ENCODE measurements around the gene IGSF11. TPM values are rescaled to one million over a fixed set of nuclear protein-coding genes. Genes with fewer than 3 reads are reported as not detected.
"Not testable (repeated sequence)": the region's sequence is repeated elsewhere in the genome, so short reads cannot be mapped to it uniquely, and the experiment has no call there.

IGSF11 gene
- total RNA-seq, 2 experiments from 2014 or later: 1.2 to 2.0 TPM

DNA sequence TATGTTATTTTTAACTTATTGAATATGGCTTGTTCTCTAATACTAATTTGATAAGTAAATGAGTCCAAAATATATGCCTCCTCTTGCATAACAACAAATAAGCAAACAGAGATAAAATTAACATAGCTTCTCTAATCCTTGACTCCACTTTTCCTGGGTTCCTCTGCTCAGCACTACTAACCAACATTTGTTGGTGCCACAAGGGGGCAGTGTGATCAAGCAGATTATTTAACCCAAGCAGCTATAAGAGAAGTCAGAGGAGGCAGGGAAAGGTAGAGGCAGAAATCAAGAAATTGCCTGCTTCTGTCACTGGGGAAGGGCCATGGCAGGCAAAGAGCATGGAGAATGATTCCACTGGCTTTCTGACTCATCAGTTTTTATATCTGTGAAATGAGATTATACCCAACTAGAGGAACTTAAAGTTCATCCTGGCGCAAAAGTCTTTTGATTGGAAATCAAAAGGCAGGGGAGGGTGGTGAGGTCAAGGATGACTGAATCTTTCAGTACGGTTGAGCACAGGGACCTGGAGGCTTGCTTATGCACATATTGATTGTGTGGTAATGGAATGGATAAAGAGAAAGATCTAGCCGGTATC lies 152.2 kb downstream of the IGSF11 start:
- no peaks in the 10 kb centered on the region for H3K36me3 Mint-ChIP-seq (ENCODE audit: low read depth)
- no peaks in the 10 kb centered on the region for H3K9me3 Mint-ChIP-seq
- peak; percentile 78 for DNase-seq
- POLR2A ChIA-PET: no interaction called here
- peaks cover 10% of the 10 kb centered on the region for H3K27me3 Mint-ChIP-seq
- CTCF ChIA-PET: interaction anchor here (0.6 to 5.3 kb wide), 7 partner anchors 84 to 799 kb away, joined by 3 to 59 read pairs (median 4); partner anchors contain the start of genes B4GALT4 and IGSF11
- H3K27ac Mint-ChIP-seq: no peak overlapping the region
- no peak overlapping the region for H3K4me3 Mint-ChIP-seq
- H3K4me1 Mint-ChIP-seq: peaks cover 11% of the 10 kb centered on the region

GRCh38 chr3:118868051-118868450 lies 166.6 kb downstream of the IGSF11 start:
- H3K36me3 Mint-ChIP-seq (ENCODE audit: low read depth): peaks cover 3% of the 10 kb centered on the region
- H3K27me3 Mint-ChIP-seq: peaks cover 17% of the 10 kb centered on the region
- no peaks in the 10 kb centered on the region for H3K4me1 Mint-ChIP-seq
- no peak for DNase-seq
- peaks cover 13% of the 10 kb centered on the region for H3K9me3 Mint-ChIP-seq
- H3K4me3 Mint-ChIP-seq: no peak overlapping the region
- H3K27ac Mint-ChIP-seq: no peak overlapping the region
- CTCF ChIA-PET: no interaction called here
- POLR2A ChIA-PET: no interaction called here

DNA sequence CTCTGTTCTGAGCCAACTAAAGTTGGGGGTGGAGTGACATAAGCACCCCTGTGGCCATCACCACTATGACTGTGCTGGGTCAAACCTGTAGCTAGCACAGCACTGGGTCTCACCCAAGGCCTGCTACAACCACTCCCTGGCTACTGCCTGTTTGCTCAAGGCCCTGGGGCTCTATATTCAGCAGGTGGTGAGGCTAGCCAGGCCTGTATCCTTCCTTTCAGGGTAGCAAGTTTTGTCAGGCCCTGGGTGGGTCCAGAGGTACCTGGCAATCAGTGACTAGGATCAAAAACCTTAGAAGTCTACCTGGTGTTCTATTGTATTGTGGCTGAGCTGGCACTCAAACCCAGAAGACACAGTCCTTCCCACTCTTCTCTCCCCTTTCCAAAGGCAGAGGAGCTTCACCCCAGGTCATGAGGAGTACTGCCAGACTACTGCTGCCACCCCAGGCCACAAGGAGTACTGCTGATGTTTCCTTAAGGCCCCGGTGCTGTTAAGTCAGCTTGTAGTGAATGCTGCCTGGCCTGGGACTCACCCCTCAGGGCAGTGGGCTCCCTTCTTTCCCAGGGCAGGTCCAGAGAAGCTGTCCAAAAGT lies 170.8 kb downstream of the IGSF11 start:
- CTCF ChIA-PET: interaction anchor here (1.1 kb wide), 1 partner anchor 12 kb away, joined by 3 read pairs; no protein-coding TSS in a partner anchor
- Mint-ChIP-seq H3K36me3 (ENCODE audit: low read depth) (no peaks in the 10 kb centered on the region), H3K4me3 (no peak overlapping the region), H3K4me1 (no peaks in the 10 kb centered on the region), H3K27ac (no peak overlapping the region), H3K27me3 (peaks cover 25% of the 10 kb centered on the region), H3K9me3 (no peaks in the 10 kb centered on the region)
- DNase-seq: no peak
- POLR2A ChIA-PET: no interaction called here

GRCh38 chr3:118859950-118860349 lies 174.7 kb downstream of the IGSF11 start:
- peaks cover 5% of the 10 kb centered on the region for H3K9me3 Mint-ChIP-seq
- no peak overlapping the region for H3K27ac Mint-ChIP-seq
- DNase-seq: no peak
- ChIA-PET CTCF (interaction anchor here (1.3 kb wide), 1 partner anchor 13 kb away, joined by 3 read pairs; no protein-coding TSS in a partner anchor), POLR2A (no interaction called here)
- no peaks in the 10 kb centered on the region for H3K4me1 Mint-ChIP-seq
- peaks cover 20% of the 10 kb centered on the region for H3K27me3 Mint-ChIP-seq
- no peak overlapping the region for H3K4me3 Mint-ChIP-seq
- H3K36me3 Mint-ChIP-seq (ENCODE audit: low read depth): no peaks in the 10 kb centered on the region

GRCh38 chr3:118851466-118852193 lies 183.0 kb downstream of the IGSF11 start:
- CTCF ChIA-PET: interaction anchor here (1.0 kb wide), 1 partner anchor 12 kb away, joined by 3 read pairs; no protein-coding TSS in a partner anchor
- H3K27me3 Mint-ChIP-seq; H3K36me3 Mint-ChIP-seq (ENCODE audit: low read depth); POLR2A ChIA-PET: not testable (repeated sequence)
- H3K4me1 Mint-ChIP-seq: peaks cover 12% of the 10 kb centered on the region
- DNase-seq: peak; percentile 34
- H3K9me3 Mint-ChIP-seq: peaks cover 17% of the 10 kb centered on the region
- H3K27ac Mint-ChIP-seq: peak overlapping the region; percentile 79
- peak overlapping the region; percentile 45 for H3K4me3 Mint-ChIP-seq

DNA sequence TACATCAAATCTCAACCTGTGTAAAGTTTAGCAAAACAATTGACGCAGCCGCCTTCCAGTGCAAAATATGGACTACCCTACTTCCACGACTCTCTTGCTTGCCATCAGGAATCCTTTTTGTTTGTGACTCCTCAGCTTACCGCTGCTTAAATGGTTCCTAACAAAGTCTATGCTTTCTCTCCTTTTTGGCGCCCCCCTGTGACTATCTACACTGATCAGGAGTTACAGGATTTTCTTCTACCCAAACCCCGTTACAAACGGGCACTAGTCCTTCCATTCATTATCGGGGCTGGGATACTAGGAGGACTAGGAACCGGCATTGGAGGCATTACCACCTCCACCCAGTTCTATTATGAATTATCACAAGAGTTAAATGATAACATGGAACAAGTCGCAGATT lies 184.0 kb downstream of the IGSF11 start:
- Mint-ChIP-seq H3K9me3 (peaks cover 17% of the 10 kb centered on the region), H3K4me3 (no peak overlapping the region), H3K4me1 (peaks cover 12% of the 10 kb centered on the region), H3K27ac (no peak overlapping the region), H3K27me3 (peaks cover 2% of the 10 kb centered on the region), H3K36me3 (ENCODE audit: low read depth) (peaks cover 9% of the 10 kb centered on the region)
- ChIA-PET CTCF (interaction anchor here (0.6 kb wide), 1 partner anchor 26 kb away, joined by 3 read pairs; no protein-coding TSS in a partner anchor), POLR2A (no interaction called here)
- DNase-seq: no peak

Other genes starting within 250 kb of the IGSF11 start
- gene TEX55, start 111.3 kb upstream of the IGSF11 start, total RNA-seq: not detected
- gene UPK1B, start 138.8 kb upstream of the IGSF11 start, total RNA-seq: not detected
- 10 to 100 TPM; 16.1 to 16.5 TPM for gene B4GALT4, start 206.0 kb upstream of the IGSF11 start, total RNA-seq

All from activated CD4-positive, alpha-beta T cell treated with anti-CD3 and anti-CD28 coated beads, Interleukin-2, amount 10 ng/mL, durations not matched to agents 7 days and 5 days (primary cell).